Astrocyte of the spinal cord (primary cell): Measurements from ENCODE around the gene AXL.
"Not testable (repeated sequence)": the region's sequence is repeated elsewhere in the genome, so short reads cannot be mapped to it uniquely, and the experiment has no call there.

Experiments
- DNase-seq: peaks from one replicate; pipeline ENCODE4 v3.0.0; 2011; ENCODE audit warnings: low read depth, low spot score
- H3K4me3 ChIP-seq: 2 replicates; pipeline ENCODE4 v1.5.1; 2011; ENCODE audit warnings: low read depth, mild to moderate bottlenecking, low read length, moderate library complexity
- in situ Hi-C: cut with HindIII; loops from 2 replicates; pipeline ENCODE4 v1.10.0; 2017; ENCODE audit warnings: low sequenced_read_pairs
- TF ChIP-seq, protein P1 (sequence below): IDR thresholded peaks from 2 replicates; pipeline ENCODE4 v1.5.1; 2012; ENCODE audit warnings: low read depth, mild to moderate bottlenecking, low read length, inconsistent platforms

AXL gene

DNA sequence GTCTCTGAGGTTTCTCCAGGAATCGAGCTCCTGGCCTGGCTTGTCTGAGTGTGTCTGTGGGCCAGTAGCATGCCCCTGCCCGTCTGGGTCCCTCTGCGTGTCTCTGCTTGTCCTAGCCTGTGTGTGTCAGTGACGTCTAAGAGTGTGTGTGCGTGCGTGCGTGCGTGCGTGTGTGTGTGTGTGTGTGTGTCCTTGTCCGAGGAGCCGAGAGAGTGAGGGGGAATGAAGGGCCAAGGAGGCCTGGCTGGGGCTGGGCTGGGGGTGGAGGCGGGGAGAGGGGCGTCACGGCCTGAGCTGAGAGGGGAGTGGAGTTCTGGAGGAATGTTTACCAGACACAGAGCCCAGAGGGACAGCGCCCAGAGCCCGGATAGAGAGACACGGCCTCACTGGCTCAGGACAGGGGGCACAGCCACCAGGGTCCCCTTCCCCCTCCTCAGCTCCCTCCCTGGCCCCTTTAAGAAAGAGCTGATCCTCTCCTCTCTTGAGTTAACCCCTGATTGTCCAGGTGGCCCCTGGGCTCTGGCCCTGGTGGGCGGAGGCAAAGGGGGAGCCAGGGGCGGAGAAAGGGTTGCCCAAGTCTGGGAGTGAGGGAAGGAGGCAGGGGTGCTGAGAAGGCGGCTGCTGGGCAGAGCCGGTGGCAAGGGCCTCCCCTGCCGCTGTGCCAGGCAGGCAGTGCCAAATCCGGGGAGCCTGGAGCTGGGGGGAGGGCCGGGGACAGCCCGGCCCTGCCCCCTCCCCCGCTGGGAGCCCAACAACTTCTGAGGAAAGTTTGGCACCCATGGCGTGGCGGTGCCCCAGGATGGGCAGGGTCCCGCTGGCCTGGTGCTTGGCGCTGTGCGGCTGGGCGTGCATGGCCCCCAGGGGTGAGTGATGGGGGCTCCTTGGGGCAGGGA, at the start of gene AXL:
AXL (plus strand) TSS at position 609 of the 893 bp plus-strand sequence; CDS start at position 779, 170 bp downstream.
- in situ Hi-C loops = no loop called here
- TF ChIP-seq, protein P1, sequence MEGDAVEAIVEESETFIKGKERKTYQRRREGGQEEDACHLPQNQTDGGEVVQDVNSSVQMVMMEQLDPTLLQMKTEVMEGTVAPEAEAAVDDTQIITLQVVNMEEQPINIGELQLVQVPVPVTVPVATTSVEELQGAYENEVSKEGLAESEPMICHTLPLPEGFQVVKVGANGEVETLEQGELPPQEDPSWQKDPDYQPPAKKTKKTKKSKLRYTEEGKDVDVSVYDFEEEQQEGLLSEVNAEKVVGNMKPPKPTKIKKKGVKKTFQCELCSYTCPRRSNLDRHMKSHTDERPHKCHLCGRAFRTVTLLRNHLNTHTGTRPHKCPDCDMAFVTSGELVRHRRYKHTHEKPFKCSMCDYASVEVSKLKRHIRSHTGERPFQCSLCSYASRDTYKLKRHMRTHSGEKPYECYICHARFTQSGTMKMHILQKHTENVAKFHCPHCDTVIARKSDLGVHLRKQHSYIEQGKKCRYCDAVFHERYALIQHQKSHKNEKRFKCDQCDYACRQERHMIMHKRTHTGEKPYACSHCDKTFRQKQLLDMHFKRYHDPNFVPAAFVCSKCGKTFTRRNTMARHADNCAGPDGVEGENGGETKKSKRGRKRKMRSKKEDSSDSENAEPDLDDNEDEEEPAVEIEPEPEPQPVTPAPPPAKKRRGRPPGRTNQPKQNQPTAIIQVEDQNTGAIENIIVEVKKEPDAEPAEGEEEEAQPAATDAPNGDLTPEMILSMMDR = no peak
- peak; percentile 76 for DNase-seq
- H3K4me3 ChIP-seq = peak within 1 kb of the TSS; percentile 86

DNA sequence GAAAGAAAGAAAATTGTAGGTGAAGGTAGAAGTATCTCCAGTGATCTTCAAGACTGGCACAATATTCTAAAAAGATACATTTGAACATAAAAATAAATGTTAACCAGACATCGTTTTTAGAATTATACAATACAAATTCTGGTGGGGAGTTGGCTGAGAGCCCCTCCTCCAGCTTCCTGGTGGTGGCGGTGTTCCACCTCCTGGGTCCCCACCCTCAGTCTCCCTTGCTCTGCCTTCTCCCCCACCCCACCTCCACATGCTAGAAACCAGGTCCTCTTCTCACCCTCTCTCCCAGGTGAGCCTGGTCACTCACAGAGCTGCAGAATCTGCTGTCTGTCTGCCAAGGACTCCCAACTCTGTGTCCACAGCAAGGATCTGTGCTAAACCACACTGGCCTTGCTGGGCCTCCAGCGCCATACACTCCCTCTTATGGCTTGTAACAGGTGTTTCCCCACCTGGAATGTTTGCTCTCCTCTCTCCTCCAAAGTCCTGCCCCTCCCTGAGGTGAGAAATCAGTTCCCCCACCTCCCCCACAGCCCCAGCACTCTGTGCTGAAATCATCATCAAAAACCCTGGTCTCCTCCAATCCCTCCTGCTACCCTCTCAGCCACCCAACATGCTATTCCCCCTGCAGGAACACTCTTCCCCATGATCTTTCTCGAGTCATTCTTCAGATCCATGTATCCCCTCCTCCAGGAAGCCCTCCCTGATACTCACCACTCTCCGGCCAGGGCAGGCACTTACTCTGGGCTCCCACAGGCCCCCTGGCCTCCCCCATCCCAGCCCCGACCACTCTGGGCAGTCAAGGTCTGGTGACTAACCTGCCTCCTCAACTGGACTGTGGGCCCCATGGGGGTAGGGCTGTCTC, 46.5 kb upstream of the AXL start:
- DNase-seq = no peak
- no peak overlapping the region for H3K4me3 ChIP-seq
- in situ Hi-C loops = no loop called here
- TF ChIP-seq, protein P1 = no peak

DNA sequence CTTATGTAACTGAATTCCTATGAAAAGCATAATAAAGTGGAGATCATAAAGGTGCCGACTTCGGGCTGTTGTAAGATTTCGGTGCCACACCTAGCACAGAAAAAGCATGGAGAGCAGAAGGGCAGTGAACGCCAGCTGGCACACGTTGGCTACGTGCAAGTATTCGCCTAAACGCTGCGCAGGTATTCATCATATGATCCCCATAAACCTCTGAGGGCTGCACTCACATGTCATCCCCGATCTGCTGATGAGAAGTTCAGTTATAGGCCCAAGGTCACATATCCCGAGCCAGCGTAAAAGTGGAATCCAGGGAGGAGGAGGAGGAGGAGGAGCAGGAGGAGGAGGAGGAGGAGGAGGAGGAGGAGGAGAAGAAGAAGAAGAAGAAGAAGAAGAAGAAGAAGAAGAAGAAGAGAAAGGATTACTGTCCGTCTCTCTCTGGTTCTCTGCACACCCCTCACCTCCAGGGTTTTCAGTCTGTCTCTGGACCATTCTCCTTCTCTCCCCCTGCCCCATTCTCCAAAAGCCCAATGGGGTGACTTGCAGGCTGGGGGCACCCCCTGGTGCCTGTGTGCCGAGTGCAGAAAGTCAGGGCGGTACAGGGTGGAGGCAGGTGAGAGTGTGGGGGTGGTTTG, 44.6 kb upstream of the AXL start:
- TF ChIP-seq, protein P1 = no peak
- DNase-seq = no peak
- no peak overlapping the region for H3K4me3 ChIP-seq
- in situ Hi-C loops = no loop called here

DNA sequence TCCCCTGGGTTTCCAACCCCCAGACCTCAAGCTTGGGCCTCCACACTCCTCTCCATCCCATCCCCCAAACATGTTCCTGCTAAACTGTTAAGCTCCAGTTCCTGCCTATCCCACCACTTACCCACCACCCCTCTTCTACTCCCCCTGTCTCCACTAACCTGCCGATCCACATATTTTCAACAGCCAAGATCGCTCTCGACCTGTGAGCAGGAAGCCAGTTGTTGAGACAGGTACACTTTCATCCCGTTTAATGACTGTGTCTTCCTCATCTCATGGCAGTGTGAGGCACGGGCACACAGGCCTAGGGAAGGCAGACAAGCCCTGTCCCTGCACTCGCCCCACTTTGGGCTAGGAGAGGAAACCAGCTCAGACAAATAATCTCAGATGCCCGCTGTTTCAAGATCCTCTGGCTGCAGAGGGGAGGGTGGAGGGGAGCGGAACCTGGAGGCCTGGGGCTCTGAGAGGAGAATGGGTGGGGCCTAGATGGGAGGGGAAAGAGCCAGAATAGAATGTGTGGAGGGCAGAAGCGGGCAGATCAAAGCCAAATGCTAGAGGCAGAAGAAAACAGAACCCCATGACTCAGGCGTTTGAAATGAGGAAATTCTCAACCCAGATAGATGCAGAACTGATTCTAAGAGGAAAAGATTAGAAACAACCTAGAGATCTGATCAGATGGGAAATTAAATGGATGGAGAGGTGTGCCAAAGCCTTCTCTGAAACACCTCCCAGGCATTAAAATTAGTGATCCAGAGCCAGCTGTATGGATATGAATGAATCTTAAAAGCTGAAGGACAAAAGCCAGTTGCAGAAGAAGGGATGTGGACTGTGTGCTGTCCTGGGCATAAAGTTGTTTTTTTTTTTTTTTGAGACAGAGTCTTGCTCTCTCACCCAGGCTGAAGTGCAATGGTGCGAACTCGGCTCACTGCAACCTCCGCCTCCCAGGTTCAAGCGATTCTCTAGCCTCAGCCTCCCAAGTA, 42.9 kb upstream of the AXL start:
- in situ Hi-C loops = no loop called here
- no peak overlapping the region for H3K4me3 ChIP-seq
- DNase-seq = peak; percentile 69
- TF ChIP-seq, protein P1 = no peak

DNA sequence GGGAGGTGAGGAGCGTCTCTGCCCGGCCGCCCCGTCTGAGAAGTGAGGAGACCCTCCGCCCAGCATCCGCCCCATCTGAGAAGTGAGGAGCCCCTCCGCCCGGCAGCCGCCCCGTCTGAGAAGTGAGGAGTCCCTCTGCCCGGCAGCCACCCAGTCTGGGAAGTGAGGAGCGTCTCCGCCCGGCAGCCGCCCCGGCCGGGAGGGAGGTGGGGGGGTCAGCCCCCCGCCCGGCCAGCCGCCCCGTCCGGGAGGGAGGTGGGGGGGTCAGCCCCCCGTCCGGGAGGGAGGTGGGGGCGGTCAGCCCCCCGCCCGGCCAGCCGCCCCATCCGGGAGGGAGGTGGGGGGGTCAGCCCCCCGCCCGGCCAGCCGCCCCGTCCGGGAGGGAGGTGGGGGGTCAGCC, 38.9 kb upstream of the AXL start:
- H3K4me3 ChIP-seq, in situ Hi-C loops, DNase-seq: not testable (repeated sequence)
